Hematopoietic multipotent progenitor cell (in vitro differentiated cells): ENCODE data around the gene HEMK1. TPM values are rescaled to one million over a fixed set of nuclear protein-coding genes. Genes with fewer than 3 reads are reported as not detected.
A peak's percentile ranks its signal among the peaks of the same experiment; 100 is the strongest.

Experiments used
- DNase-seq, 3 donors: peaks; one replicate each; pipeline ENCODE4 v3.0.0-alpha.2; 2011 to 2015; ENCODE audit warnings: low read depth in 2 of 3, low spot score in 2 of 3
- total RNA-seq: library from RNA; depleted of rRNA; stranded (reverse); fragments of >200 nt; gene quantifications from one replicate; pipeline ENCODE4 v1.2.3, GENCODE V29; 2012

The HEMK1 gene
- total RNA-seq, 1 donor: 10.0 TPM

DNA sequence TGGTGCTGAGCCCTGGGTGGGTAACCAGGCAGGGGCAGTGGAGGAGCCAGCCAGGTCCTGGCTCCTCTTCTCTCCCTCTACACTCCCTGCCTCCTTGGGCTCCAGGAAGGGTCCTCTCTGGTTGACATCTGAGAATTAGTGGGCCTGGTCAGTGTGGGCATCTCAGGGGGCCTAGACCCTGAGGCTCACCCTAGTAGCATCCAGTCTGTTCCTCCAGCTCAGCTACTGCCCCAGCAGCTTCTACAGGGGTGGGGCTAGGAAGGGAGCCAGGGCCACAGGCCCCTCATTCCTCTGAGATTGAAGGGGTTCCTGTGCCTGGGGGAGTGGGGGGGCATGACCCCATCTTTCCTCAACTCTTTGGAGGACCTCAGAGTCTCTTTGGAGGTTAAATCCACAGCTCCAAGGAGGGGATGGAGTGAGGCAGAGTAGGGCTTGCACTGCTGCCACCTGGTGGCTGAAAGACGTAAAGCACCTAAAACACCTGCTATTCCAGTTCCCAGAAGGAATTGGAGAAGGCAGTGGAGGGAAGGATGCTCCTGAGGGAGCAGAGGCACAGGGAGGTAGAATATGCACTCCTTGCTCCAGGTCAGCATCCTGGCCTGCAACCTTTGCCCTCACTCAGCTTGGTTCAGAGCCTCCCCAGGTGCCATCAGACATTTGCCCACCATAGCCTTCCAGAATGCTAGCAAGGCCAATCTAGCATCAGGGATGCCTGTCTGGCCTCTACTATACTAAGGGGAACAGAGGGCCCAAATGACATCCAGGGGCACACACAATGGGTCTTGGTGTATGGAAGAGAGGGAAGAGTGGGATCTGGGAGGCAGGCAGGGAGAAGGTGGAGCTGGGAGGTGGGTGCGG, 26.9 kb upstream of the HEMK1 start:
- peak; percentile 37 to 59 (median 48) for DNase-seq

GRCh38 chr3:50545781-50546180, 23.5 kb upstream of the HEMK1 start:
- DNase-seq: no peak

- DNase-seq: no peak
Observed at GRCh38 chr3:50549226-50549625, 20.1 kb upstream of the HEMK1 start.

GRCh38 chr3:50550079-50550736, 19.1 kb upstream of the HEMK1 start:
- peak in 2 of 3 donors; percentile 59 to 77 for DNase-seq

DNA sequence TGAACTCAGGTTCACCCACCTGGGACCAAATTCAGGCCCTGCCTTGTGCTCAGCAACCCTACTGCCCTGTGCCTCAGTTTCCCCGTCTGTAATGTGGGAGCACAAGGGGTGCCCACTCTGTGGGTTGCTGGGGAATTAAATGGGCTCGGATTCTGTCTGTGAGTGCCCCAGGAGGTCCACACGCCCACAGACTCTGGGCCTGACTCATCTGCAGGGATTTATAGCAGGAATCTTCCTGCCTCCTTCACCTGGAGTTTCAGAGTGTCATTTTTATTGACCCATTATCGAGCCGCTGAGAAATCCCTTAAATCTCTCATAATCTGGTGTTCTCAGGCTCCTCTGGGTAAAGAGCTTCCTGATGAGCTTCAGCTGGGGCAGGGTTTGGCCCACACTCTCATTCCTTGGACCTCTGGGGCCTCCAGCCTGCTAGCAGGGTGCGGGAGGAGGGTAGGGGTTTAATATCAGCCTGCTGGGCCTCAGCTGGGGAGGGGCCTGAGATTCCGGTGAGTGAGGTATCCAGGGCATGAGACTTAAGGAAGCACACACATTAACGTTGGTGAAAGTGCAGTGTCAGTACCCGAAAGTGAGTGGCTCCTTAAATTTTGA, 18.2 kb upstream of the HEMK1 start:
- DNase-seq: no peak

DNA sequence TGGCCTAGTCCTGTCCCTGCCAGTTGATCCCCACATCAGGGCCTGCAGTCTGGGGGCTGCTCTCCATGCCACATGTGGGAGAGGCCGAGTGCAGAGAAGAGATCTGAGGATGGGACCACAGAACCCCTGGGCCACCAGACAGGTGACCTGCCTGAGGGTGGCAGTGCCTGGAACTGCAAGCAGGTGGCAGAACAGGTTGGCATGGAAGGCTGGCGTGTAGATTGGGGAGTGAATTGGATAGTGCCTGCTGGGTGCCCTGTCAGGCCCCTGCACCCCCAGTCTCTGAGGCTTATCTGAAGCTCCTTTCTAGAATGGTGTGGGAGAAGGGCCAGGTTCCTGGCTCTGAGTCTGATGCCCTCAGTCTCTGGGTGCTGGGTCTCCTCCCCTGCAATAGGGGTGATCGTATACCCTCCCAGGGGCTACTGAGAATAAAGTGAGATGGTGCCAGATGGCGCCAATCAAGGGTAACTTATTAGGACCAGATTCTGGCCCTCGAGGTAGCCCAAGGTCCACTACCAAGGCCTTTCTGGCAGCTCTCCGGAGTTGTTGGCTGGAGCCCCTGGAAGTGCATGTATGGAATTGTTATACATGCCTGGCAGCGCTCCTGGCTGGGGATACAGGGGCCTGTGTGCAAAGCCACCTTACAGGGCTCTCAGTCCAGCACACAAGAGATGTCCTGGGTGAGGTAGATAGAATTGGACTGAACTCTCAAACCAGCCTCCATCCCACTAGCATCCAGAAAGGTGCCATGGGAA, 17.5 kb upstream of the HEMK1 start:
- DNase-seq: no peak

- DNase-seq: no peak
Observed at GRCh38 chr3:50552598-50552997, 16.7 kb upstream of the HEMK1 start.

DNA sequence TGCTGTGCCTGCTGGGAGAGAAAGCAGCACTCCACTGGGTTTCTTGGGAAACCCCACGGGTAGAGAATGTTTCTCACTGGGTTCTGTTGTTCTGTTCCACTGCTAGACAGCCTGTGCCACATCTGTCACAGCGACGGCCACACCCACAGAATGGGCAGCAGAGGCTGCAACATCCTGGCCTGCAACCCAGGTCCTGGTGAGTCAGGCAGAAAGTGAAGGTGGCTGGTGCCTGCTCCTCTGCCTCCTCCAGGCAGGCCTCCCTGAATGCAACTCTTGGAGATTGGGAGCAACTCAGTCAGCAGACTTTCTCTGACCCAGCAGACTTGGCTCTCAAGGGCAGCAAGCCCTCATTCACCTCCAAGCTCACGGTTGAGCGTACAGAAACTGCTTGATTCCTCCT, 14.8 kb upstream of the HEMK1 start:
- DNase-seq: no peak

DNA sequence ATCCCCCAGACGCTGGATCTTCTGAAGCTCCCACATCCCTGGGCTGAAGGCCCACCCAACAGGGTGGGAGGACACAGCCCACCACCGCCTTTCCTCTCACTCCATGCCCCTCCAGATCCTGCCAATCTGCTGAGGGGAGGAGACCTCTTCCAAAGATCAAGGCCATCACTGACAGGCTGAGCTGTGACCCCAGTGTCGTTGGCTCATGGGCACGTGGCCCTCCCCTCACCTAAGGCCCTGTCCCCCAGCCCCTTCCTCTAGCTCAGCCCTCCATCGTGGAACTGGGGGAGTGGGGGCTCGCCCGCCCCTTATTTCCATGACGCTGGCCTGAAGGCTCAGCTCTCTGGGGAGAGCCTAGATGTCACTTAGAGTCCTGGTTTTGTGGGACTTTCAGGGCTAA, 12.2 kb upstream of the HEMK1 start:
- DNase-seq: no peak

DNA sequence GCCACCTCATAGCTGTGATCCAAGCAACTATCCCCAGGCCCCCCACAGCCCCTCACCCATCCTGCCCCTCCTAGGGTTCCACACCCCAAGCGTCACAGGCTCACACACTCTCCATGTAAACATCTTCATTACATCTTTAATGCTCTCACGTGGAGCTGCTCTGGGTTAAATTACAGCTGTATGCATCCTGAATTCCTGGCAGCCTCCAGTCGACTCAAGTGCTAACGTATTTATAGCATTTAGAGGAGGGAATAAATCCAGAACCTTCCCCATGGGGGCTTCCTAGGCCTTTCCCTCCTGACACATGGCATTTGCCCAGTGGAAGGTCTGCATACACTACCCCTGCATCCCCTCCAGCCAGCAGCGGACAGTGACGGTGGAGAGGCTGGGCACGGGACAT, 11.4 kb upstream of the HEMK1 start:
- no peak for DNase-seq

DNA sequence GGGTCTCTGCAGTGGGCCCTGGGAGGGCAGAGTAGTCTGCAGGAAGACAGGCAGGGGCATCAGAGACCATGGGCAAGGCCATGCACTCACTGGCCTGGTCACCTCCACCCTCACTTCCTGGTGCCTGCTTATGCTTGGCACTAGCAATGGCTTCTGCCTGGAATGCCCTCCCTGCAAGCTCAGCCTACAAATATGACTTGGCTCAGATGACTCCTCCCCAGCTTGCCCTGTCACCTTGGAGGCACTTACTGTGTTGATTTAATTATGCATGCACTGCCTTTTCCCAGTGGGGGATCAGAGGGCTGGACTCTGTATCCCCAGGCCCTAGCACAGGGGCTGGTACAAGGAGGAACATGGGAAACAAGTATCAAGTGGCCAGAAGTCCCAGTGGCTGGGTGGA, 9.6 kb upstream of the HEMK1 start:
- DNase-seq: no peak

GRCh38 chr3:50562861-50563260, 6.5 kb upstream of the HEMK1 start:
- DNase-seq: no peak

DNA sequence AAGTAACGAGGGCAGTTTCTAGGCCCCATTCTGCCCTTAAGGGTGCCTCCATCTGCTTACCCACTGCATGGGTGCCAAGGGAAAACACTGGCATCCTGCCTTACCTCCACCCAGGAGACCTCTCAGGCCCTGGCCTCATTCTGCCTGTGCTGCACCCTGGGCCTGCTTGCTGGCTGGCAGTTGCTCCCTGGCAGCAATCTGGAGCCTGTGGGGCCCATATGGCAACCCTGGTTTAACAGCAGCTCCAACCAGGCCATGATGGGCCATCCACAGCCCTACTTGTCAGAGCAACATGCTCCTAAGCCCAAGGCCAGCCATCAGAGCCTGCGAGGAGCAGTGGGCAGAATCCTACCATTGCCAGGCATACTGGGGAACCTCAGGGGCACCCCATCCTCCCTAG, 5.5 kb upstream of the HEMK1 start:
- no peak for DNase-seq

GRCh38 chr3:50564321-50564720, 5.0 kb upstream of the HEMK1 start:
- no peak for DNase-seq

DNA sequence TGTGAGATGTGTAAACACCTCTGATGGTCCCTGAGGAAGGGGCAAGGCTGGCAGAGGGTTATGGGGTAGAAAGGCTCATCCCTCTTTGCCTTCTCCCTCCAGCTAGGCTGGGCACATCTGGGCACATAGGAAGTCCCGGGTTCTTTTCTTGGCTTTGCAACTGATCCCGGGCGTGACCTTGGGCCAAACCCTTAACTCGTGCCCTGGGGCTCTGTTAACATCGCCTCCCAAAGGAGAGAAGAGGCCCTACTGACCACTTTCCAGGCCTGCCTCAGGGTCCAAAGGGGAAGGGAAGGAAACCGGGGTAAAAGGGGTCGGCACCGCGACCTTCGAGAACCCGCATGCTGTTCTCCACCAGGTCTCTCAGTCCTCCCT, 2.3 kb upstream of the HEMK1 start:
- DNase-seq: no peak

GRCh38 chr3:50567386-50568167, 1.7 kb upstream of the HEMK1 start, which contains the start of gene C3orf18:
C3orf18 (minus strand) TSS chr3:50567747; CDS start chr3:50565699, 2,048 bp downstream.
- peak; percentile 80 to 95 (median 93) for DNase-seq

- DNase-seq: no peak
Observed at GRCh38 chr3:50570508-50571279, 1.4 kb downstream of the HEMK1 start.

DNA sequence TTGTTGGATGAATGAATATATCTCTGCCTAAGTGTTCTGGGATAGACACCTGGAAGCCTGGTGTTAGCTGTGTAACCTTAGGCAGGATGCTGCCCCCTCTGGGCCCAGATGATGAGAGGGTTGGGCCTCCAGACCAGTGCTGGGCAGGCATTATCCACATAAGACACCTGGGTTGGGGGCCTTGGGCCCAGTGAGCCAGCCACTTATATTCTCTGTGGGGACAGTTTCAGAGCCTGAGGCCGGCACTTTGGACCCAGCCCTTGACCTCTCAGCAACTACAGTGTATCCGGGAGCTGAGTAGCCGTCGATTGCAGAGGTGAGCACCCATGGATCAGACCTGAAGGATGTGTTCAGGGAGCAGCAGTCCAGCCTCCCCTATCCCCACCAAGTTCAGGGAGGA, 2.2 kb downstream of the HEMK1 start:
- no peak for DNase-seq

GRCh38 chr3:50572158-50572557, 2.8 kb downstream of the HEMK1 start:
- peak; percentile 66 to 86 (median 72) for DNase-seq
